Astrocyte (in vitro differentiated cells and primary cell): ENCODE data around the gene HSPB3.

Source experiments
- CTCF ChIP-seq: IDR thresholded peaks from 2 replicates; pipeline ENCODE4 v1.5.1; 2011; ENCODE audit warnings: low read depth, mild to moderate bottlenecking, inconsistent platforms, low read length, moderate library complexity; ENCODE audit not compliant: insufficient read depth
- EZH2 ChIP-seq: IDR thresholded peaks from 2 replicates; pipeline ENCODE4 v1.6.1; 2012; ENCODE audit warnings: mild to moderate bottlenecking, low read length, inconsistent platforms; ENCODE audit not compliant: insufficient read depth

- TF ChIP-seq EZH2 = no peak
- TF ChIP-seq CTCF = no peak
Measured at GRCh38 chr5:54458221-54458620, 2.7 kb downstream of the HSPB3 start.
